ENCODE measurements around the gene RAB6B.

Gene RAB6B

DNA sequence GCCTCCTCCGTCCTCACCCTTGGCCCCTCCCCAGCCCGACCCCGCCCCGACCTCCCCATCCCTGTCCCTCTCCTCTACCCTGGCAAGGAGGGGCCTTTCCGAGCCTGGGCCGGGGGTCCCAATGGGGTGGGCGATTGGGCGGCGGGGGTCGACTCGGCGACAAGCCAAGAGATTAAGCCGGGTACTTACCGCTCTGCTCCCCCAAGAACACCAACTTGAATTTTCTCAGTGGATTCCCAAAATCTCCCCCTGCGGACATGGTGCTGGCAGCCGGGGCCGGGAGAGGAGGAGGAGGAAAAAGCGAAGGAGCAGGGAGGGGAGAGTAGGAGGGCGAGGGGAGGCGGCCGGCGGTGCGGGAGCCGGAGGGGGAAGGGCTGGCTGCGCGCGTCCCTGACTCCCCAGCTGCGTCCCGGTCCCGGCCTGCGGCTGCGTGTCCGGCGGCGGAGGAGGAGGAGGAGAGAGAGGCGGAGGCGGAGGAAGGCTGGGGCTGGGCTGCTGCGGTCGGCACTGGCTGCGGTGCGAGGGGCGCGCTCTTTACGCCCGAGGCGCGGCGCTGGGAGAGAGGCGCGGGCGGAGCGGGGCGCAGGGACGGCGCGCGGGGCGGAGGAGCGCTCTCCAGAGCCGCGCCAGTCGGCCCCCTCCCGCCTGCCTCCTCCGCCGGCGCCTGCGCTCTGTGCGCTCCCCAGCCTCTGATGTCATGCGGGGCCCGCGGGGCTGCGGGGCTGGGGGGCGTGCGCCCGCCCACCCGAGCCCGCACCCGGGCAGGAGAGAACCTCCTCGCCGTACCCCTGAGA is at the start of gene RAB6B:
Gene RAB6B, minus strand, starts transcription at position 675 of the 794 bp plus-strand sequence. Its CDS starts 416 bp downstream, at position 259.
- DNase-seq (ENCODE audit: low spot score): peak; percentile 47

DNA sequence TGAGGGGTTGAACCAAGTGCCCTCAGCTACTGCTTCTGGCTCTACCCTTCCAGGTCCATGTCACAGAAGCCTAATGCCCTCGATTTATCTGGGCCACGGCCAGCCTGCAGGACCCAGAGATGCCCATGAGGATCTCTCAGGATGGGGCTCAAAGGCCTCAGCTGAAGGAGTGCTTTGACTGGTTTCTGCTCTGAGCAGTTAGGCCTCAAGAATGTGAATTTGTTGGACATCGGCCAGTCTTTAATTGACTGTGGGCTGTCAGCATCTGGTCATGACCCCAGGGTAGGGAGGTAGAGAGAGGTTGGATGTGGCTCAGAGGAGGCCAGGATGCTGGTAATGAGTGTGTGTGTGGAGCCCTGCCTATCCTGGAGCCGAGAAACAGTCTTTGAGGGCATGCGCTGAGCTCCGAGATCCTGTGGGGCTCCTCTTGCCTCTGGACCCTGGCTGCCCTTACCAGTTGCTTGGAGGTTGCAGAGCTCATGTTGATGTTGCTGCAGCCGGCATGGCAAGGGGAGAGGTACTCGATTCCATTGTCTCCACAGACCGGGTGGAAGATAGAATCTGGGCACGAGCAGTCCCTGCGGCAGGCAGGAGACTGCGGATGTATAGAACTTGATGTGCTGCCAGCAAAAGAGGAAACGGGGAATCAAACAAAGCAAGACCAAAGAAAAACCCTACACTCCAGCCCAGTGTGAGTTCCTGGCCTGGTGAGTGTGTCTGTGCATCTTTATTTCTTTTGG is 49.1 kb upstream of the RAB6B start:
- no peak for DNase-seq (ENCODE audit: low spot score)

DNA sequence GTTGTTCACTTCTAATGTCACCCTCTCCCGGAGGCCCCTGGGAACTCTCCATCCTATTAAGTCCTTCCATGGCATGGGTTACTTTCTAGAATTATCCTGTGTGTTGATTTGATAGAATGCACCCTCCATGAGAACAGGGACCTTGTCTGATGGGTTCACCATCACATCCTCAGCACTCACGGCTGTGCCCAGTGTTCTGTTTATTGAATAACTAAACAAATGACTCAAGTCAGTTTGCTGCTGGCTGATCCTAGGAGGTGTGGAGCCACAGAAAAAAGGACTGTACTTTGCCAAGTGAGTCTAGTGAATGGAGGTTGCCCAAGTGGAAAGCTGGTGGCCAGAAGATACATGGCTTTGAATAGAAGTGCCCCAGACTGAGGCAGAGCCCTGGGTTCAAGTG is 48.5 kb upstream of the RAB6B start:
- DNase-seq (ENCODE audit: low spot score): no peak

DNA sequence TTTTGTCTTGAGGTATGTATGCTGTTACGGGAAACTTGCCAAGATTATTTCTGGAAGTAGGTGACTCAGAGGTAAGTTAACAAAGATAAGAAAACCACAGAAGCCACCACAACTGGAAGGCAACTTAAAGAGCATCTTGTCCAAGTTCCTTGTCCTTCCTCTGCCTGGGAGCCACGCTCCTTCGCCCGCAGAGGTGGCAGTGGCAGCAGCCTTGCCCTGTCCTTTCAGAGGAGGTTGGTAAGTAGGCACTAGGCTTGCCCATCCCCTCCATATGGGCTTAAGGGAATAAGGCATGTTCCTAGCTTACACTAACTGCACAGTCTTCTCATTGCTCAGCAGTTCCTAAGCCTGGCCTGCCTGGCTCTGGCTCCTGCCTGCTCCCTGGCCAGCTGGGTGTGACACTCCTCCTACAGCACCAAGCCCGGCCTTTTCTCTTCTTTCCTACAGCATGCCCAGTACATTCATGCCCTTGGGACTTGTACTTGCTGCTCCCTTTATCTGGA is 48.0 kb upstream of the RAB6B start:
- no peak for DNase-seq (ENCODE audit: low spot score)

DNA sequence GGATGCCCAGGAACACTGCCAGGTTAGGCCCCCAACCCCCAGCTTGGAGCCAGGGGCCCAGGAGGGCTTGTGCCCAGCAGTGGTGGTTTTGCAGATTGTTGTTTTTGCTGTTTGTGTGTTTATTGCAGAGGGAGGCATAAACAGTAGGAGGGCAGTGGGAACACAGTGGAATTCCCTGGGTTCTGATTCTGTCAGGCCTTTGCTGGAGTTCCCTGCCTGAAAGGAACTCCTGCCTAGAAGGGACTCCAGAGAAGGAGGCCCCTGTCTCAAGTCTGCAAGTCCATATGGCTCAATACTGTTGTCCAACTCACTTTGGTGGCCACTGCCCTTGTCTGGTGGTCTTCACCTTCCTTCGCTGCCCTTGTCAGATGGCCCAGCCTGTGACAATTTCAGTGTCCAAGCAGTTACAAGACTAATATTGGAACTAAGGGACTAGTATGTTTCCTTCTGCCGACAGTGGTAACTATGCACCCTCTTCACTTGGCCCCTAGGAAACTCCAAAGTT is 47.4 kb upstream of the RAB6B start:
- no peak for DNase-seq (ENCODE audit: low spot score)

DNA sequence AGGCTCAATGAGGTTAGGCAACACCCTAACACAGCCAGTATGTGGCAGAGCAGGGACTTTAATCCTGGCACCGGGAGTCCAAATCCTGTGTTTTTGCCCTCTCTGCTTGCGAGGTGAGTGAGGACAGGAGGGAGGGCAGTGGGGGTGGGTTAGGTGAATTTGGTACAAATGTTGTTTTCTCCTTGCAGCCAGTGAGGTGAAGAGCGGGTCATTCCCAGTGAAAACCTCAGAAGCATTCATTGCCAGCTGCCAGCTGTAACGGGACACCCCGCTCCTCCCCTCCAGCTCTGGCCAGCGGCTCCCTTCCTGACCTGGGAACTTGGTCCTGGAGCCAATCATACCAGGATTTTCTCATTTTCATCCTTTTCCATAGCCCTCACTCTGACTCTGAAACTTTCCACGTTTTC is 45.7 kb upstream of the RAB6B start:
- DNase-seq (ENCODE audit: low spot score): no peak

DNA sequence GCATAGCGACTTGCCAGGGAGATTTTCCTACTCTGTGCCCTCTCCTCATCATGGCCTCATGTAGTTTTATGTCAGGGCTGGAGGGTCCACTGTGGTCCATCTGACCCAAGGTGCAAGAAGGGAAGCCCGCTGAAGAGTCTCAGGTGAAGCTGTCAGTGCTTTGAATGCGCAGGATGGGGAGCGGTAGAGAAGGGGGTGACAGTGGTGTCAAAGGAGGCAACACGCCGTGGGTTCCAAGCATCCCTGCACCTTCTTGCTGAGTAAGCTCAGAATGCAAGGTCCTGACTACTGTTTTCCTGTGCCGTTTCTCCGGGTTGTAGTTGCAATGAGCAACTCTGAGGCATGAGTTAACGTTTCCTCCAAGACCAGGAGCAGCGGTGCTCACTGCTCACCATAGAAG is 44.9 kb upstream of the RAB6B start:
- no peak for DNase-seq (ENCODE audit: low spot score)

DNA sequence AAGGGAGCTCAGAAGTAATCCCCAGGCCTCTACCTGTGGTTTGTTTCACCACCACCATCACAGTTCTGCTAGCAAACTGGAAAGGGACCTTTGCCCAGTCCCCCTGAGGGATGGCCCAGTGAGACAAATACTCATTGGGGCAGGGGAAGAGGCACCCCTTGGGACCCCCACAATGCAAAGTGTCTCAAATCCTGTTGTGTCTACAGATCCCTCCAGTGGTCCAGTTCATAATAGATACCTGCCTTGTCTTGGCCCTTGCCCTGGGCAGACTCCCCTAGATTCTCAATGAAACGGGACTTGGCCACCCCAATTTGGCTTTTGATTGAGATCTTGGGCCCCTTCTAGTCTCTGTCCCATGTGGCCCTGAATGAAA is 43.8 kb upstream of the RAB6B start:
- no peak for DNase-seq (ENCODE audit: low spot score)

DNA sequence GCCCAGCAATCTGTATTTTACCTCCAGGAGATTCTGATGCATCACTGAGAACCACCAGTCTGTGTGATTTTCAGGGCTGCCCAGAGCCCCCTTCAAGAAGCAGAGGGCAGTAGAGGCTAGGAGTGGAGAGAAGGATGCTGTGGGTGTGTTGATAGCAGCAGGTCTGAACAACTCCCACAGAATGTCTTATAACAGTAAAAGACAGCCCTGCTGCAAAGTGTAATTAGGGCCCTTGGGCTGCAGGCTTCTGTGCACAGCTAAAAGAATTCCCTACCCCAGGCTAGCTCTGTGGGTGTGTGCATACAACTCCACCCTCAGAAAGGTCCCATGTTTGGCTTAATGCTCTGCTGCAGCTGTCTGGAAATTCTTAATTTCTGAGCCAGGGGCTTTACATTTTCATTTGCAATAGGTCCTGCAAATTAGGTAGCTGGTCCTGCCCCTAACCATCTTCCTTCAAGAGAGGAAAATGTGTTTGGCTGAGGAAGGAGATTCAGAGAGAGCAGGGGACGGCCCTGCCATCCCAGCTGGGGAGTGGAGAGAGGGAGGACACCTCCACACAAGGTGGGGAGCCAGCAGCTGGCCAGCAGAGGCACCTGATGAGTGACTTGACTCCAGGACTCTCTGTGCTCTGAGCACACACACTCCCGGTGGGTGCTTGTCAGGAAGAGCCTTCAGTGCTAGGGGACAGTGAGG is 43.2 kb upstream of the RAB6B start:
- DNase-seq (ENCODE audit: low spot score): no peak

DNA sequence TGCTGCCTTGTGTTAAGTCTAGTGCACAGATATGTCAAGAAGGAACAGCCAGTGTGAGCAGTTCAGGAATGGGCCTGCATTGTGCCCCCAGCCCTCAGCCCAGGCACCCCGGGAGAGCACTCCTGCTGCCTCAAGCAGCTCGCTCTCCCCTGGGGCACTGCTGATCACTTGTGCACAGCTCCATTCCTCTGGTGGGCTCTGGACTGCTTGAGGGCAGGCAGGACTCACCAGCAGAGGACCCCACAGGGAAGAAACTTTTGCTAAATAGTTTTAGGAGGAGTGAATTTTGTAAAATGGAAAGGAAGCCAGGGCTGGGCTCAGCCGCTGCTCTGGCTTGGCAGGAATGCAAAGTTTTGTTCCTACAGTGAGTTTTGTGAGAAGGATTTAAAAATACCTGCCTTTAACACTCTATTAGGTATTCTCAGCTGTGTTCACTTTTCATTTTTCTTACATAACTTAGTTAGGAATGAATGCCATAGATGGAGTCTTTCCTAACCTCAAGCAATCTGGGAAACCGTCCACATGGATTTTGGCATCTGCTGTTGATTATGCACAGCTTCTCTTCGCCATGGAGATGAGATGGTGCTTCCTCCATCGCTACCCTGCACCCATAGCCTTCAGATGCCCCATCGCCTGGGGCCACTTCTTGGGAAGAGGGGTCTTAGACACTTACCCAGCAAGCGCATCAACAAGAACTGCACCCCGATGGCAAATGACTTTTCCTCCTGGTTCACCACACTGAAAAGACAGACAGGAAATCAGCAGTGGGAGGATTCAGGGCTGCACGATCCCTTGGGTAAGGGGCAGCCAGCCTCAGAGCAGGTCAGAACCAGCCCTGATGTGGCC is 42.3 kb upstream of the RAB6B start:
- no peak for DNase-seq (ENCODE audit: low spot score)

DNA sequence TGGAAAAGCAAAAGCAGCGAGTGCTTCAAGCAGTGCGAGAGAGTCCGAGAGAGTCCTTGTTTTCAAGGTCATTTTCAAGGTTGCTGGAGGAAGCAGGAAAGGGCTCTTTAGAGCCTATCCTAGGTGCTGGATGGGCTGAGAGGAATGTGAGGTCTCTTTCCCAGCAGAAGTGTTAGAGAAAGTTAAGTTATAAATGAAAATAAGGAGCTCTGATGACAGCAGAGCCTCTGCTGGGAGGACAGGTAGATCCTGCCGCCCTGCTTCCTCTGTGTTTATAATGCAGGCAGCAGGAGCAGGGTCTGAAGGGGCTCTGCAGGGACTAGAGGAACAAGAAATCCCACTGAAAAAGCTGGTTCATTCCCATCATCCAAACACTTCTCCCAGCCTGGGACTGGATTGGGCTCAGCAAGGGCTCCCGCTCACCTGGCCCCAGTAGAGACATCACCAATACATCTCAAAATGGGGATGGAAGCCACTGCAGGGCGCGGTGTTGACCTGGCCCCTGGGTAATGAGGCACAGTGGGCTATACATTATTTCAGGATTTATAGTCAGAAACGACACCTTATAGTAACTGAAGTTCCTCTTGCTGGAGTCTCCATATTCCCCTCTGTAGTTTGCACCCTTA is 41.5 kb upstream of the RAB6B start:
- DNase-seq (ENCODE audit: low spot score): no peak

DNA sequence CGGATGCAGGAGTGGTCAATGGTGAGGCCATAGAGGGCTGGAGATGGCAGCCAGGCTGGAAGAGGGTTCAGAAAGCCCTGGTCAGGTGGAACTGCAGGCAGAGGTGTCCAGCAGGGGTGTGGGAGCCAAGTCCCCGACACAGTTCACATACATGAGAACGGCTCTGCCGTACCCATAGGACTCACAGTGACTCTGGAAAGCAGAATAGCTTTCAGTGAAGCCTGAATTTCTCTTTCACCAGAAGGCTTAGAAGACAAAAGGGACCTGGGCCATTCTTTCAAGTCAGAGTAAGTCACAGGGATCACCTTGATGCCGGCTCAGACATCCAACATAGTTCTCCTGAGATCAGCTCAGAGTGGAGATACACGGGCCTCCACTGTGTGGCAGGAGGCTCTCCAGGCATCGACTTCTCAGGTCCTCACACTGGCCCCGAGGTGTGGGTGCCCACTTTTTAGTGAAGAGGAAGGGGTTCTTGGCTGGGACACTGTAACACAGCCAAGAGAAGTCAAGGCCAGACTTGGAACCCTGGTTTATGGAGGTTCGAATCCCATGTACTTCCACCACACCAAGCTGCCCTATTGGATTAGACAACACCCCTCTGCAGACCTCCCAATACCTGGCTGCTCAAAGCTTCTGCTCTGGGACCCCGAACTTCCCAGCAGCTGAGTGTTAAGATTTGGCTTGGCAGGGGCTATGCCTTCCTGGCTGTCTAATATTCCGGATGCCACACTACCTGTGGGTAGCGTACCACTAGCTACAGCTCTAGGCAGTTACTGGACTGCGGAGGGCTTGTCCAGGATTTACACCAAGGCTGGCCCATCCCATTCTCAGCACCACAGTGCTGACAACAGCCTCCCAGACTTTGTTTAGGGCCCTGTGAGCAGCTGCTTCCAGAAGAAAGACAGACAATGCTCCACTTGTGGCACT is 40.4 kb upstream of the RAB6B start:
- no peak for DNase-seq (ENCODE audit: low spot score)

DNA sequence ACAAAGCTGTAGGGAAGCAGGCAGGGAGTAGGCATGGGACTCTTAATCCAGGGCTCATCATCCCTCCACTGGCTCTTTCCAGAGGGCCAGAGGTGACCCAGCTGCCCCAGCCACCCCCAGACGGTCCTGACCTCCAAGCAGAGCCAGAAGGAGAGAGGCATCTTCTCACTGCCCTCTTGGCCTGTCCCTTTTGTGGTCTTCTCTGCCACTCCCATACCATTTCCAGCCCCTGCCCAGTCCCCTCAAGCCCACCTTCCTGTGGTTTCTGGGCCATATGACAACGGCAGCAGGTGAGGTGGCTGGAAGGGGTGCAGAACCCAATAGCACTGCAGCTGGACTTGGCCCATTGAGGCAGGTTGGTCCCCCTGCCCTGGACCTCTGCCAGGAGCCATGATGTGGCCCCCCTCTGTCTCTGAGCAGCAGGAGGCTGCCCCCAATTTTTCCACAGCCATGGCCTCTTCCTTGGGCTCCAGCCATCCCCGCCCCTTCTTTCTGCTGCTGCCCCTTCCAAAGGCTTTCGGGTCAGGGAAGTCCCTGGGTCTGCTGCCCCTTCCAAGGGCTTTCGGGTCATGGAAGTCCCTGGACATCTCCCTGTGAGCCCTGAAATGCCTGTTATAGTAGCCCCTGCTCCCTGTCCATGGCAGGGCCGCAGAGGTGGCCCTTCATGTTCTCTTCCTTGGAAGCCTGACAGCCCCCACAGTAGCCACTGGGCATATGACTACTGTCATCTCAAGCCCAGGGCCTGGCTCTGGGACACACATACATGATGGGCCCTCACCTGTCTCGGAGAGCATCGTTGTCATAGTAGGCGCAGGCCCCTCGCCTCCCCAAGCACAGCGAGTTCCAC is 39.5 kb upstream of the RAB6B start:
- no peak for DNase-seq (ENCODE audit: low spot score)

DNA sequence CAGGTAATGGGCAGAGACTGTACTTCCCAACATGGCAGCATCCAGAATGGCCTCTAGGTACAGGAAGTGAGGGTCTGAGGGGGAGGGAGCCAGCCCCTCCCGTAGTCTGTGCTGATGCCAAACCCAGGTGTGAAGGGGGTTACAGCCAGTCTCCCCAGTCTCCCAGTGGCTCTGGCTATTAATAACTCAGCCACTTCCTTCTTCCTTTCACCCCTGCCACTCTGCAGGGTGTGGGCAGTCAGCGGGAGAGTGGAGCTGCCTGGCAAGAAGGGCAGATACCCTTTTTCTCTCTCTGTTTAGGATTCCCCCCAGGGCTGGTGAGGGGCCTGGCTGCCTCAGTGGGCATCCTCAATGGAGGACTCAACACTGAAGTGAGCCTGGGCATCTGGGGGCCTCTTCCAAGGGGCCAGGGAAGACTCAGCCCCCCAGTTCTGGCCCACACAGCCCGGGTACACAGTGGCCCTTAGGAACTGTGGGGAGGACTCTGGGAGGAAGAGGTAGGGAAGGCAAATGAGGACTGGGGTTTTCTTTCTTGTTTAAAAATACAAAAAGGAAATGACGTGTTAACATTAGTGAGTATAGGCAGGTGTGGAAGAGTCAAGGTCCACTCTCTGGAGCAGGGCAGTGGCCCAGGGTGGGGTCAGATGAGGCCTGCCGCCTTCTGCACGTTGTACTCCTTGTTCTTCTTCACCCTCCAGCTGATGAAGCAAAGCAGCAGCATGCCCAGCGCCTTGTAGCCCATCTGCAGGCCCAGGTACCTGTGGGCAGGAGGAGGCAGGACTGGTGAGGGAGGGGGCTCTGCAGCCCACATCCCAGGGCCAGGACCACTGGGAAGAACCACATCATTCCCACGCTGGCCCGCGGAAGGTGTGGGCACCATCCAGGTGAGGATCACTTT is 38.6 kb upstream of the RAB6B start:
- DNase-seq (ENCODE audit: low spot score): no peak

DNA sequence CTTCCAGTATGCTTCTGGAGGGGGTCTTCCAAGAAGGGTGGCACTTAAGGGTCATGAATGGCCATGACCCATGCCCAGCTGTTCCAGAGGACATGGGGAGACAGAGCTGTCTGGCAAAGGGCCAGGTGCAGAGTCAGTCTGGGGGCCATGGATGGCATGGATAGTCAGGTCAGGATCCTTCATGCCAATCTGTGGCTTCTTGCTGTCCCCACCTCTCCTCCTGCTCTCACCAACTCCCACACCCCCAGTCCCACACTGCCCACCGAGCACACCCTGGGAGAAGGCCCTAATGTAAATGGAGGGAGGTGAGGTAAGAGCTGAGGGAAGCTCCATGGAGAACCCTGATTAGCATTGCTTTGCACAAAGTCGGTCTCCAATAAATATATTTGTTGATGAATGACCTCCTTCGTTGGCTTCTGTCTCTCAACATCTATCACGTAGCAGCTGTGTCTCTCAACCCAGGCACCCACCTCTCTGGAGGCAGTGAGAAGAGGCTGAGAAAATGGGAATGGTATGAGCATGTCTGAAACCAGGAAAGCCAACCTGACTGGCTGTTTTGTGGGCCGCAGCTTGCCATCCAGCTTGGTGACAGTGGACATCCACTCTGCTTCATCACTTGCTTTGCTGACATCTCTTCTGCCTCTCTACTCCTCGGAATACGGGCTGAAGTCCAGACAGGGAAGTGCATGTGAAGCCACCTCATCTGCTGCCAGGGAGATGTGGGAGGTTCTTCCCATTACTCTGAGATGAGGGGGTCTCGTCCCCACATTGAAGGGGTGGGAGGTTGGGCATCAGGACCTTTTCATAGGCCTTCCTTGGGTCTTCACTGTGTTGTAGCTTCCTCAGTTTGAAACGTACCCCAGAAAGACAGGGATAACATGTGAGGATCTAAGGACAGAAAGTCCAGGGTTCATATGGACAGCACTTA is 37.7 kb upstream of the RAB6B start:
- DNase-seq (ENCODE audit: low spot score): no peak

DNA sequence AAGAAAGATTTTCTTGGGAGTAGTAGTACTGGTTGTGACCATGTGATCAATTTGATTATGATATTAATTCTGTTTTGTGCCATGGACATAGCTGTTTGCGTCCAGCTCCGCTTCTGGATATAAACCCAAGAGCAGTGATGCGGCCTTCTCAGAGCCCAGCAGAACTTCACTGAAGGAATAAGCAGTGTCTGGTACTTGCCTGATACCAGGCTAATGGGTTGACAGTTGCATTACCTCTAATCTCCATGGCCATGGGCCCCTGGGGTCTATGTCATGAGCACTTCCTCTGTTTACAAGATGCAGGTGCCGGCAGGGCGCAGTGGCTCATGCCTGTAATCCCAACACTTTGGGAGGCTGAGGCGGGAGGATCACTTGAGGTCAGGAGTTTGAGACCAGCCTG is 36.3 kb upstream of the RAB6B start:
- DNase-seq (ENCODE audit: low spot score): no peak

DNA sequence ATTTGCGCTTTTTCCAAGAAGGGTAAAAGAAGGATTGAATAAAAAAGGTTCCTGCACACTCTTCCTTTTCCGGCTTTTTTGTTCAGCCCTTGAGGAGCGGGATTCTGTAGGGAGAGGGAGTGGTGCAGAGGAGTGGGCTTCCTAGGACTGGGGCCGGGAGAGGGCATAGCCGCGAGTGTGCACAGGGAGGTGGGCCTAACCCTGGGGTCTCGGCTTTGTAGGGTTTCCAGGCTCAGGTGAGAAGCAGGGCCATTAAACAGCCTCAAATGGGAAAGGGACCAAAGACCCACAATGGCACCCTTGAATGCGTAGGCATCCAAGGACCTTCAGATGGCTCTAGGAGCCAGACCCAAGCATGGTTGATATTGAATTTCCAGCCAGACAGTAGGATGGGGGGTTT is 35.4 kb upstream of the RAB6B start:
- no peak for DNase-seq (ENCODE audit: low spot score)
